ENCODE results near the gene KSR2.
A peak's percentile ranks its signal among the peaks of the same experiment; 100 is the strongest.

The KSR2 gene

DNA sequence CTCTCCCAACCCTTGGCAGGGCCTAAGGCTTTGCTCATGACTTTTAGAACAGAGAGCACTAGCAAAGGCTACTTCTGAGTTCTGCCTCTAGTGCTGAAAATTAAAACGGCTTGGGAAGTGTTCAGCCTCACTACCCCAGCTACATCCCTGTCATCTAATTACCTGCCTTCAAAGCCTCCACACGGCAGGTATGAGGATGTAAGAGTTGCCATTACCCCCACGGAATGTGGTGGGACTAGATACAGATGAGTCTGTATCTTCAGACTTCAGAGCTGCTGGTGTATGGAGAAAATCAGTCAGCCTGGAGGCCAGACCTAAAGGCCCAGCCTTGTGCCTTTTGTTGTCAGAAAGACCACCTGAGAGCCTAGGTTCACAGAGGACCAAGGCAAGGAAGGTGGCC lies 392.7 kb downstream of the KSR2 start:
- no peaks in the 10 kb centered on the region for H3K9me3 ChIP-seq (ENCODE audit: insufficient read depth, low read depth, low read length)
- no peak overlapping the region for H3K4me2 ChIP-seq (ENCODE audit: low read length)
- no peaks in the 10 kb centered on the region for H3K27me3 ChIP-seq (ENCODE audit: insufficient read depth, low read length)
- H3K14ac ChIP-seq (ENCODE audit: low read length): no peak overlapping the region
- H4K12ac ChIP-seq (ENCODE audit: low read depth, low read length): no peak overlapping the region
- H4K8ac ChIP-seq (ENCODE audit: low read depth, low read length): no peak overlapping the region
- no CpG with 5 or more reads among the region's 3 CpGs for WGBS (ENCODE audit: extremely low coverage, insufficient coverage, insufficient read length)
- H2BK120ac ChIP-seq (ENCODE audit: insufficient read depth, low read length, poor library complexity): no peak overlapping the region
- no peak overlapping the region for H3K4me3 ChIP-seq (ENCODE audit: low read depth, low read length)
- H2BK12ac ChIP-seq (ENCODE audit: low read length): no peak overlapping the region
- H2BK5ac ChIP-seq (ENCODE audit: low read depth, low read length, poor library complexity): no peak overlapping the region
- H2AK5ac ChIP-seq (ENCODE audit: low read length): no peak overlapping the region
- no peak overlapping the region for H3K4ac ChIP-seq (ENCODE audit: low read depth, low read length)
- no peaks in the 10 kb centered on the region for H3K36me3 ChIP-seq (ENCODE audit: control insufficient read depth in 1 of 2, insufficient read depth in 2 of 2, low read length in 2 of 2)
- H3K23ac ChIP-seq (ENCODE audit: low read length): no peak overlapping the region
- H3K79me1 ChIP-seq (ENCODE audit: low read length): no peaks in the 10 kb centered on the region
- H3K27ac ChIP-seq (ENCODE audit: low read depth, low read length): no peak overlapping the region
- DNase-seq: peak; percentile 68 to 77
- no peaks in the 10 kb centered on the region for H3K4me1 ChIP-seq (ENCODE audit: control insufficient read depth in 1 of 2, insufficient read depth in 2 of 2, low read length in 2 of 2)
- H3K18ac ChIP-seq (ENCODE audit: low read length): no peak overlapping the region
- no peak overlapping the region for H4K91ac ChIP-seq (ENCODE audit: low read depth, low read length)
- H2AFZ ChIP-seq (ENCODE audit: insufficient read depth, low read length, poor library complexity): no peak overlapping the region
- no peaks in the 10 kb centered on the region for H3K79me2 ChIP-seq (ENCODE audit: control insufficient read depth, insufficient read depth, low read length, poor library complexity)
- no peak overlapping the region for H3K9ac ChIP-seq (ENCODE audit: low read length)

GRCh38 chr12:117574655-117575054 lies 394.1 kb downstream of the KSR2 start:
- Histone ChIP-seq H3K4me3 (ENCODE audit: low read depth, low read length) (no peak overlapping the region), H2AK5ac (ENCODE audit: low read length) (no peak overlapping the region), H4K91ac (ENCODE audit: low read depth, low read length) (no peak overlapping the region), H3K14ac (ENCODE audit: low read length) (no peak overlapping the region), H2BK12ac (ENCODE audit: low read length) (no peak overlapping the region), H3K9ac (ENCODE audit: low read length) (no peak overlapping the region), H2BK5ac (ENCODE audit: low read depth, low read length, poor library complexity) (no peak overlapping the region), H3K36me3 (ENCODE audit: control insufficient read depth in 1 of 2, insufficient read depth in 2 of 2, low read length in 2 of 2) (no peaks in the 10 kb centered on the region), H3K27me3 (ENCODE audit: insufficient read depth, low read length) (no peaks in the 10 kb centered on the region), H3K9me3 (ENCODE audit: insufficient read depth, low read depth, low read length) (no peaks in the 10 kb centered on the region), H4K8ac (ENCODE audit: low read depth, low read length) (no peak overlapping the region), H3K4me2 (ENCODE audit: low read length) (no peak overlapping the region), H3K18ac (ENCODE audit: low read length) (no peak overlapping the region), H3K4me1 (ENCODE audit: control insufficient read depth in 1 of 2, insufficient read depth in 2 of 2, low read length in 2 of 2) (no peaks in the 10 kb centered on the region), H3K79me1 (ENCODE audit: low read length) (no peaks in the 10 kb centered on the region), H3K4ac (ENCODE audit: low read depth, low read length) (no peak overlapping the region), H3K27ac (ENCODE audit: low read depth, low read length) (no peak overlapping the region), H3K23ac (ENCODE audit: low read length) (no peak overlapping the region), H4K12ac (ENCODE audit: low read depth, low read length) (no peak overlapping the region), H2BK120ac (ENCODE audit: insufficient read depth, low read length, poor library complexity) (no peak overlapping the region), H3K79me2 (ENCODE audit: control insufficient read depth, insufficient read depth, low read length, poor library complexity) (no peaks in the 10 kb centered on the region), H2AFZ (ENCODE audit: insufficient read depth, low read length, poor library complexity) (no peak overlapping the region)
- WGBS (ENCODE audit: extremely low coverage, insufficient coverage, insufficient read length): no CpG with 5 or more reads among the region's 2 CpGs
- DNase-seq: no peak

DNA sequence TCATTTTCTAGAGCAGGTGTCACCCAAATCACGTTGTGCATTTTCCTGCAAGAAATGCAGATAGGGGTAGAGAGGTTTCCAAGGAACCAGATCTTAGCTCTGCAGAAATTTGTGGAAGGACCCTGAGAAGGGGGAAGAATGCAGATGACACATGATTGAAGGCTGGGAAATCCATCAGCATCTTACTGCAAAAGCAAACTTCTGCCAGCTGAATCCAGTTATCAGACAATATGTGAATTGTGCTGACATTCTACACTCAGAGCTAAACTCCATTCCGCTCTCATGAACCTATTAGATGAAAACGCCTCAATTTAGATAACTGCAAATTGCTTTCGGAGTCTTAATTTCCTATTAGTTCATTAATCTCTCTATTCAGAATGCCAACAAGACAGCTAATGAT lies 396.0 kb downstream of the KSR2 start:
- H2BK12ac ChIP-seq (ENCODE audit: low read length): no peak overlapping the region
- H3K36me3 ChIP-seq (ENCODE audit: control insufficient read depth in 1 of 2, insufficient read depth in 2 of 2, low read length in 2 of 2): no peaks in the 10 kb centered on the region
- H3K4me3 ChIP-seq (ENCODE audit: low read depth, low read length): no peak overlapping the region
- no peak overlapping the region for H2AK5ac ChIP-seq (ENCODE audit: low read length)
- H3K4ac ChIP-seq (ENCODE audit: low read depth, low read length): no peak overlapping the region
- DNase-seq: no peak
- no peak overlapping the region for H4K12ac ChIP-seq (ENCODE audit: low read depth, low read length)
- H3K4me1 ChIP-seq (ENCODE audit: control insufficient read depth in 1 of 2, insufficient read depth in 2 of 2, low read length in 2 of 2): no peaks in the 10 kb centered on the region
- no peak overlapping the region for H4K8ac ChIP-seq (ENCODE audit: low read depth, low read length)
- no peaks in the 10 kb centered on the region for H3K9me3 ChIP-seq (ENCODE audit: insufficient read depth, low read depth, low read length)
- no peak overlapping the region for H3K23ac ChIP-seq (ENCODE audit: low read length)
- H3K14ac ChIP-seq (ENCODE audit: low read length): no peak overlapping the region
- no peak overlapping the region for H2BK5ac ChIP-seq (ENCODE audit: low read depth, low read length, poor library complexity)
- H3K9ac ChIP-seq (ENCODE audit: low read length): no peak overlapping the region
- no peak overlapping the region for H4K91ac ChIP-seq (ENCODE audit: low read depth, low read length)
- H3K79me1 ChIP-seq (ENCODE audit: low read length): no peaks in the 10 kb centered on the region
- no peak overlapping the region for H3K4me2 ChIP-seq (ENCODE audit: low read length)
- no peak overlapping the region for H2AFZ ChIP-seq (ENCODE audit: insufficient read depth, low read length, poor library complexity)
- no peaks in the 10 kb centered on the region for H3K79me2 ChIP-seq (ENCODE audit: control insufficient read depth, insufficient read depth, low read length, poor library complexity)
- no peaks in the 10 kb centered on the region for H3K27me3 ChIP-seq (ENCODE audit: insufficient read depth, low read length)
- no peak overlapping the region for H2BK120ac ChIP-seq (ENCODE audit: insufficient read depth, low read length, poor library complexity)
- WGBS (ENCODE audit: extremely low coverage, insufficient coverage, insufficient read length): no CpG with 5 or more reads among the region's 4 CpGs
- H3K18ac ChIP-seq (ENCODE audit: low read length): no peak overlapping the region
- no peak overlapping the region for H3K27ac ChIP-seq (ENCODE audit: low read depth, low read length)

DNA sequence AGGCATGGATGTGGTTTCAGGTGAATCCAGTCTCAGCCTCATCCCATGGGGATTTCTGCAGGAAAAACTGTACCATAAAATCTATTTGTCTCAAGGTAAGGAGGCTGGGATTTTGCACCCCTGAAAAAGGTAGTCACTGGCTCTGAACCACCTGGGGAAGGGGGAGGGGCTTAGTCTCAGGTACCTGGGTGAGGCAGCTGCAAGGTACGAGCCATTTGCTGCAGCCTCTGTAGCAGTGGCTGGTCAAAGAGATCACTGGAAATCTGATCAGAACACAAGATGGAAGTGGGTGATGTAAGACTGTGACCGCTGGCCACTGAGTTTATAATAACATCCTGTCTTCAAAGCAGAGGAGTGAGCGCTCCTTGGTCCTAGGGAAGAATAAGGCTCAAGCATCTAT lies 397.5 kb downstream of the KSR2 start:
- H3K4ac ChIP-seq (ENCODE audit: low read depth, low read length): no peak overlapping the region
- no peak overlapping the region for H3K18ac ChIP-seq (ENCODE audit: low read length)
- no peak overlapping the region for H4K8ac ChIP-seq (ENCODE audit: low read depth, low read length)
- no peak overlapping the region for H2AFZ ChIP-seq (ENCODE audit: insufficient read depth, low read length, poor library complexity)
- no CpG with 5 or more reads among the region's 3 CpGs for WGBS (ENCODE audit: extremely low coverage, insufficient coverage, insufficient read length)
- H3K23ac ChIP-seq (ENCODE audit: low read length): no peak overlapping the region
- H3K14ac ChIP-seq (ENCODE audit: low read length): no peak overlapping the region
- no peak overlapping the region for H2AK5ac ChIP-seq (ENCODE audit: low read length)
- no peak overlapping the region for H2BK12ac ChIP-seq (ENCODE audit: low read length)
- DNase-seq: no peak
- H3K4me1 ChIP-seq (ENCODE audit: control insufficient read depth in 1 of 2, insufficient read depth in 2 of 2, low read length in 2 of 2): no peaks in the 10 kb centered on the region
- H3K9ac ChIP-seq (ENCODE audit: low read length): no peak overlapping the region
- no peak overlapping the region for H3K4me3 ChIP-seq (ENCODE audit: low read depth, low read length)
- no peaks in the 10 kb centered on the region for H3K27me3 ChIP-seq (ENCODE audit: insufficient read depth, low read length)
- H2BK5ac ChIP-seq (ENCODE audit: low read depth, low read length, poor library complexity): no peak overlapping the region
- H4K91ac ChIP-seq (ENCODE audit: low read depth, low read length): no peak overlapping the region
- H3K4me2 ChIP-seq (ENCODE audit: low read length): no peak overlapping the region
- no peaks in the 10 kb centered on the region for H3K79me1 ChIP-seq (ENCODE audit: low read length)
- H3K9me3 ChIP-seq (ENCODE audit: insufficient read depth, low read depth, low read length): no peaks in the 10 kb centered on the region
- H3K27ac ChIP-seq (ENCODE audit: low read depth, low read length): no peak overlapping the region
- no peak overlapping the region for H2BK120ac ChIP-seq (ENCODE audit: insufficient read depth, low read length, poor library complexity)
- H3K79me2 ChIP-seq (ENCODE audit: control insufficient read depth, insufficient read depth, low read length, poor library complexity): no peaks in the 10 kb centered on the region
- no peak overlapping the region for H4K12ac ChIP-seq (ENCODE audit: low read depth, low read length)
- H3K36me3 ChIP-seq (ENCODE audit: control insufficient read depth in 1 of 2, insufficient read depth in 2 of 2, low read length in 2 of 2): no peaks in the 10 kb centered on the region
